CD4-positive, CD25-positive, alpha-beta regulatory T cell (primary cell): Measurements from ENCODE around the gene CILP. TPM values are rescaled to one million over a fixed set of nuclear protein-coding genes. Genes with fewer than 3 reads are reported as not detected.

Experiments used
- ATAC-seq, 2 donors: fragments of 150-1000 bp; cut with Tn5 transposase; one replicate each; pipeline ENCODE4 v1.10.0; 2021; ENCODE audit warnings: low read depth in 2 of 2, moderate number of reproducible peaks in 2 of 2, moderate library complexity in 1 of 2
- DNase-seq, 3 donors: peaks; one replicate each; pipeline versions ENCODE4 v3.0.0 to v3.0.0-alpha.2; 2012 to 2022; ENCODE audit warnings: mixed read lengths in 1 of 3
- H3K27ac ChIP-seq: one replicate; pipeline ENCODE4 v1.7.0; 2013; ENCODE audit warnings: mild to moderate bottlenecking, low read length; ENCODE audit not compliant: insufficient read depth, poor library complexity, severe bottlenecking
- H3K27me3 ChIP-seq: one replicate; pipeline ENCODE4 v1.7.0; 2013; ENCODE audit warnings: low read length; ENCODE audit not compliant: control insufficient read depth, insufficient read depth
- H3K36me3 ChIP-seq: one replicate; pipeline ENCODE4 v1.7.0; 2013; ENCODE audit warnings: mild to moderate bottlenecking, low read length, moderate library complexity; ENCODE audit not compliant: control insufficient read depth, insufficient read depth
- H3K4me1 ChIP-seq: 2 replicates; pipeline ENCODE4 v1.7.0; 2013; ENCODE audit warnings: mild to moderate bottlenecking, low read length; ENCODE audit not compliant: insufficient read depth, control insufficient read depth, poor library complexity, severe bottlenecking
- H3K4me3 ChIP-seq: one replicate; pipeline ENCODE4 v1.7.0; 2013; ENCODE audit warnings: low read depth, mild to moderate bottlenecking, low read length, moderate library complexity
- H3K9me3 ChIP-seq, 2 experiments: 1 replicate in 1 of 2; 2 replicates in 1 of 2; pipeline ENCODE4 v1.7.0; 2013; ENCODE audit warnings: low read length in 2 of 2, mild to moderate bottlenecking in 1 of 2, moderate library complexity in 1 of 2; ENCODE audit not compliant: control insufficient read depth in 2 of 2
- H3K27ac Mint-ChIP-seq, 3 donors: one replicate each; pipeline ENCODE4 v1.8.0; 2020 to 2022; ENCODE audit warnings: mild to moderate bottlenecking in 3 of 3, mixed read lengths in 3 of 3, moderate library complexity in 2 of 3
- H3K27me3 Mint-ChIP-seq: one replicate; pipeline ENCODE4 v1.8.0; 2022; ENCODE audit warnings: mild to moderate bottlenecking, mixed read lengths
- H3K36me3 Mint-ChIP-seq: one replicate; pipeline ENCODE4 v1.8.0; 2020; ENCODE audit warnings: mixed read lengths
- H3K4me1 Mint-ChIP-seq, 4 donors: one replicate each; pipeline ENCODE4 v1.8.0; 2020 to 2022; ENCODE audit warnings: mixed read lengths in 4 of 4, mild to moderate bottlenecking in 1 of 4
- H3K4me3 Mint-ChIP-seq, 4 donors: one replicate each; pipeline ENCODE4 v1.8.0; 2020 to 2022; ENCODE audit warnings: mild to moderate bottlenecking in 4 of 4, mixed read lengths in 4 of 4, moderate library complexity in 3 of 4
- H3K9me3 Mint-ChIP-seq, 7 donors: one replicate each; pipeline ENCODE4 v1.8.0; 2020 to 2022; ENCODE audit warnings: mixed read lengths in 7 of 7, mild to moderate bottlenecking in 3 of 7, moderate library complexity in 2 of 7
- polyA plus RNA-seq, 4 donors: library from polyadenylated mRNA; unstranded; fragments of 300-500 nt; fragmentation: Illumina TruSeq; gene quantifications; one replicate each; pipeline ENCODE4 v1.2.3, GENCODE V29; 2021
- total RNA-seq: library from RNA; stranded (reverse); gene quantifications from one replicate; pipeline ENCODE4 v1.2.3, GENCODE V29; 2022

CILP gene
- total and polyA plus RNA-seq, 5 donors from 2014 or later = 0.52 TPM; not detected in 4

GRCh38 chr15:65254356-65254755 is 43.1 kb upstream of the CILP start:
- H3K27me3 Mint-ChIP-seq = no peaks in the 10 kb centered on the region
- Histone ChIP-seq H3K9me3 (no peaks in the 10 kb centered on the region), H3K36me3 (peaks cover 24% of the 10 kb centered on the region), H3K27me3 (no peaks in the 10 kb centered on the region), H3K27ac (no peak overlapping the region), H3K4me3 (no peak overlapping the region), H3K4me1 (peaks cover 4% of the 10 kb centered on the region)
- ATAC-seq (no peak), DNase-seq (no peak)
- H3K9me3 Mint-ChIP-seq = no peaks in the 10 kb centered on the region
- peaks cover 4 to 7% (median 5%) of the 10 kb centered on the region in 4 donors for H3K4me1 Mint-ChIP-seq
- H3K36me3 Mint-ChIP-seq = peaks cover 32% of the 10 kb centered on the region
- no peak overlapping the region for H3K4me3 Mint-ChIP-seq
- H3K27ac Mint-ChIP-seq = peak overlapping the region in 1 of 3 donors; percentile 17

GRCh38 chr15:65249641-65250040 is 38.4 kb upstream of the CILP start:
- H3K27ac ChIP-seq = no peak overlapping the region
- Mint-ChIP-seq H3K27ac (no peak overlapping the region), H3K9me3 (no peaks in the 10 kb centered on the region), H3K4me1 (peaks cover 0 to 7% (median 2%) of the 10 kb centered on the region in 4 donors), H3K4me3 (no peak overlapping the region), H3K36me3 (peaks cover 22% of the 10 kb centered on the region), H3K27me3 (no peaks in the 10 kb centered on the region)
- H3K4me3 ChIP-seq = no peak overlapping the region
- ATAC-seq = peak in 1 of 2 donors; percentile 34
- no peaks in the 10 kb centered on the region for H3K9me3 ChIP-seq
- peaks cover 4% of the 10 kb centered on the region for H3K4me1 ChIP-seq
- peaks cover 3% of the 10 kb centered on the region for H3K36me3 ChIP-seq
- DNase-seq = peak in 1 of 3 donors; percentile 23
- H3K27me3 ChIP-seq = no peaks in the 10 kb centered on the region

GRCh38 chr15:65248511-65249255 is 37.4 kb upstream of the CILP start:
- H3K4me1 Mint-ChIP-seq = peaks cover 0 to 7% (median 2%) of the 10 kb centered on the region in 4 donors

GRCh38 chr15:65246939-65247338 is 35.7 kb upstream of the CILP start:
- no peaks in the 10 kb centered on the region for H3K27me3 Mint-ChIP-seq
- no peak overlapping the region for H3K27ac Mint-ChIP-seq
- Histone ChIP-seq H3K4me3 (no peak overlapping the region), H3K36me3 (peaks cover 3% of the 10 kb centered on the region), H3K27ac (no peak overlapping the region), H3K9me3 (no peaks in the 10 kb centered on the region), H3K4me1 (peaks cover 4% of the 10 kb centered on the region), H3K27me3 (no peaks in the 10 kb centered on the region)
- H3K9me3 Mint-ChIP-seq = no peaks in the 10 kb centered on the region
- peaks cover 21% of the 10 kb centered on the region for H3K36me3 Mint-ChIP-seq
- DNase-seq (no peak), ATAC-seq (no peak)
- H3K4me1 Mint-ChIP-seq = peaks cover 0 to 7% (median 2%) of the 10 kb centered on the region in 4 donors
- no peak overlapping the region for H3K4me3 Mint-ChIP-seq

More at GRCh38 chr15:65248511-65249255, 37.4 kb upstream of the CILP start:
- peaks cover 3% of the 10 kb centered on the region for H3K36me3 ChIP-seq
- no peaks in the 10 kb centered on the region for H3K27me3 Mint-ChIP-seq
- peak overlapping the region in 1 of 3 donors; percentile 38 for H3K27ac Mint-ChIP-seq
- no peak overlapping the region for H3K27ac ChIP-seq
- no peak overlapping the region for H3K4me3 Mint-ChIP-seq
- no peaks in the 10 kb centered on the region for H3K27me3 ChIP-seq
- H3K4me1 ChIP-seq = peaks cover 4% of the 10 kb centered on the region
- H3K9me3 ChIP-seq = no peaks in the 10 kb centered on the region
- no peak overlapping the region for H3K4me3 ChIP-seq
- ATAC-seq (no peak), DNase-seq (no peak)
- peaks cover 25% of the 10 kb centered on the region for H3K36me3 Mint-ChIP-seq
- H3K9me3 Mint-ChIP-seq = no peaks in the 10 kb centered on the region

- peaks cover 0 to 7% (median 2%) of the 10 kb centered on the region in 4 donors for H3K4me1 Mint-ChIP-seq
- ATAC-seq (no peak), DNase-seq (no peak)
- H3K27me3 Mint-ChIP-seq = no peaks in the 10 kb centered on the region
- no peaks in the 10 kb centered on the region for H3K27me3 ChIP-seq
- H3K27ac ChIP-seq = no peak overlapping the region
- H3K4me1 ChIP-seq = peaks cover 4% of the 10 kb centered on the region
- H3K9me3 ChIP-seq = no peaks in the 10 kb centered on the region
- H3K4me3 Mint-ChIP-seq = no peak overlapping the region
- H3K36me3 ChIP-seq = peaks cover 3% of the 10 kb centered on the region
- H3K4me3 ChIP-seq = no peak overlapping the region
- no peaks in the 10 kb centered on the region for H3K9me3 Mint-ChIP-seq
- H3K27ac Mint-ChIP-seq = no peak overlapping the region
- peaks cover 21% of the 10 kb centered on the region for H3K36me3 Mint-ChIP-seq
Observed at GRCh38 chr15:65246026-65246714, 34.9 kb upstream of the CILP start.

- H3K27me3 ChIP-seq = no peaks in the 10 kb centered on the region
- H3K27me3 Mint-ChIP-seq = no peaks in the 10 kb centered on the region
- no peak overlapping the region for H3K27ac ChIP-seq
- no peaks in the 10 kb centered on the region for H3K9me3 ChIP-seq
- ATAC-seq (no peak), DNase-seq (no peak)
- peaks cover 4% of the 10 kb centered on the region for H3K4me1 ChIP-seq
- H3K36me3 Mint-ChIP-seq = peaks cover 21% of the 10 kb centered on the region
- no peak overlapping the region for H3K4me3 ChIP-seq
- no peak overlapping the region for H3K4me3 Mint-ChIP-seq
- no peak overlapping the region for H3K27ac Mint-ChIP-seq
- no peaks in the 10 kb centered on the region for H3K9me3 Mint-ChIP-seq
- H3K36me3 ChIP-seq = peaks cover 3% of the 10 kb centered on the region
- peaks cover 0 to 3% (median under 1%) of the 10 kb centered on the region in 4 donors for H3K4me1 Mint-ChIP-seq
Observed at GRCh38 chr15:65245096-65245856, 34.0 kb upstream of the CILP start.

GRCh38 chr15:65244638-65245037 is 33.4 kb upstream of the CILP start:
- H3K27ac Mint-ChIP-seq = no peak overlapping the region
- H3K27me3 Mint-ChIP-seq = no peaks in the 10 kb centered on the region
- H3K4me1 ChIP-seq = peaks cover 1% of the 10 kb centered on the region
- H3K36me3 Mint-ChIP-seq = peaks cover 21% of the 10 kb centered on the region
- no peaks in the 10 kb centered on the region for H3K9me3 ChIP-seq
- no peaks in the 10 kb centered on the region for H3K9me3 Mint-ChIP-seq
- H3K4me1 Mint-ChIP-seq = peaks cover 0 to 2% (median 0%) of the 10 kb centered on the region in 4 donors
- no peak for ATAC-seq
- no peak overlapping the region for H3K27ac ChIP-seq
- H3K4me3 Mint-ChIP-seq = no peak overlapping the region
- no peak for DNase-seq
- no peak overlapping the region for H3K4me3 ChIP-seq
- no peaks in the 10 kb centered on the region for H3K27me3 ChIP-seq
- peaks cover 3% of the 10 kb centered on the region for H3K36me3 ChIP-seq
